GM12873 (cell line): ENCODE results near the gene ALDH2.
A peak's percentile ranks its signal among the peaks of the same experiment; 100 is the strongest.

Experiments used
- TF ChIP-seq, protein P1 (sequence below): IDR thresholded peaks from 2 replicates; pipeline ENCODE4 v1.5.1; 2012; ENCODE audit warnings: low read depth, mild to moderate bottlenecking, moderate library complexity, low read length, control low read depth; ENCODE audit not compliant: insufficient read depth; ENCODE audit errors: missing control alignments

ALDH2 gene

DNA sequence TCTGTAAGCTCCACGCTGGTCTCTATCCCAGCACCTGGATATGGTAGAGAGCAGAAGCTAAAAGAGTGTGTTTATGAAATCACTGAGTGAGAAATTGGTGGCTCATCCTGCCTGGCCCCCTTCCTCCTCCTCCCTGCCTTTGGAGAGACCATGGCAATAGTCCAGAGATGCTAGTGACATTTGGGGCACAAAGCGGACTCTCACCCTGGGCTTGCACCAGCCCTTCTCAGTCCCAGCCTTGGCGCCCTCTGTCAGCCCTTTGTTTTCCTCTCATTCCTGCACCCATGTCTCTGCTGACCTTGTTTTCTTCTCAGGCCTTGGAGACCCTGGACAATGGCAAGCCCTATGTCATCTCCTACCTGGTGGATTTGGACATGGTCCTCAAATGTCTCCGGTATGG is 18.2 kb downstream of the ALDH2 start:
- TF ChIP-seq, protein P1, sequence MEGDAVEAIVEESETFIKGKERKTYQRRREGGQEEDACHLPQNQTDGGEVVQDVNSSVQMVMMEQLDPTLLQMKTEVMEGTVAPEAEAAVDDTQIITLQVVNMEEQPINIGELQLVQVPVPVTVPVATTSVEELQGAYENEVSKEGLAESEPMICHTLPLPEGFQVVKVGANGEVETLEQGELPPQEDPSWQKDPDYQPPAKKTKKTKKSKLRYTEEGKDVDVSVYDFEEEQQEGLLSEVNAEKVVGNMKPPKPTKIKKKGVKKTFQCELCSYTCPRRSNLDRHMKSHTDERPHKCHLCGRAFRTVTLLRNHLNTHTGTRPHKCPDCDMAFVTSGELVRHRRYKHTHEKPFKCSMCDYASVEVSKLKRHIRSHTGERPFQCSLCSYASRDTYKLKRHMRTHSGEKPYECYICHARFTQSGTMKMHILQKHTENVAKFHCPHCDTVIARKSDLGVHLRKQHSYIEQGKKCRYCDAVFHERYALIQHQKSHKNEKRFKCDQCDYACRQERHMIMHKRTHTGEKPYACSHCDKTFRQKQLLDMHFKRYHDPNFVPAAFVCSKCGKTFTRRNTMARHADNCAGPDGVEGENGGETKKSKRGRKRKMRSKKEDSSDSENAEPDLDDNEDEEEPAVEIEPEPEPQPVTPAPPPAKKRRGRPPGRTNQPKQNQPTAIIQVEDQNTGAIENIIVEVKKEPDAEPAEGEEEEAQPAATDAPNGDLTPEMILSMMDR: no peak

DNA sequence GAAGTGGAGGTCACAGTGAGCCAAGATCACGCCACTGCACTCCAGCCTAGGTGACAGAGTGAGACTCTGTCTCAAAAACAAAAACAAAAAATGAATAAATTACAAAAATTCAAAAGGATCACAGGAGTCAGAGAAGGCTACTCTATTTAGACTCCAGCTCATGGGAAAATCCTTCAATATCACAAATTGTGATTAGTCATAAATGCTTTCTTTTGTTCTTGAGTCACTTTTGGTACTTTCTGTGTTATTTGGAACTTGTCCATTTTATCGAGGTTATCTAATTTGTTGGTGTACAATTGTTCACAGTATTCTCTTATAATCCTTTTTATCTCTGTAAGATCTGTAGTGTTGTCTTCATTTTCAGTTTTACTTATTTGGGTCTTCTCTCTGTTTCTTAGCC is 18.9 kb downstream of the ALDH2 start:
- TF ChIP-seq, protein P1: no peak

DNA sequence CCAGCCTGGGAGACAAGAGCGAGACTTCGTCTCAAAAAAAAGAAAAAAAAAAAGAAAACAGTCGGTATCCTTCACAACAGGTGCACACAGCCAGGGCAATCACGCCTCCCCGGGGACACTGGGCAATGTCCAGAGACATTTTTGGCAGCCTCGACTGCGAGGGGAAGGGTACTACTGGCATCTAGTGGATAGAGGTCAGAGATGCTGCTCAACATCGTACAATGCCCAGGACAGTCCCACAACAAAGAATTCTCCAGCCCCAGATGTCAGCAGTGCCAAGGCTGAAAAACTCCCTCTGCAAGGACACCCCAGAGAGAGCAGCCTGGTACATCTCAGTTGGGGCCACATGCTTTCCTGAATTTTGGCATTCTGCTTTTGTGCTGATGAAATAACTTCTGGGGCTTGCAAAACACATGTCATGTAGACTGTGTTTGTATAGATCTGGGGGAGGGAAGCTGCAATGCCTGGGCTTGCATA is 21.5 kb downstream of the ALDH2 start:
- TF ChIP-seq, protein P1: peak; percentile 76

DNA sequence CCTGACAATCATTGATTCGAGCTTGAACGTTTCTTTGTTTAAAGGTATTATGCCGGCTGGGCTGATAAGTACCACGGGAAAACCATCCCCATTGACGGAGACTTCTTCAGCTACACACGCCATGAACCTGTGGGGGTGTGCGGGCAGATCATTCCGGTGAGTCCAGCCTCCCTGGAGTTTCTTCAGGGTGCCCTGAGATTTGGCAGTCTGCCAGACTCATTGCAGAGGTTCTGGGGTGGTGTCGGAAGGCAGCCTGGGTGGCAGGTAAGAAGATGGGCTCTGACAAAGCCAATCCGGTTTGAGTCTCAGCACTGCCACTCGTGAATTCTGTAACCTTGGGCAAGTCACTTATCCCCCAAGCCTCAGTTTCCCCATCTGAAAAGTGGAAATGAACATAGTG is 23.0 kb downstream of the ALDH2 start:
- TF ChIP-seq, protein P1: no peak

DNA sequence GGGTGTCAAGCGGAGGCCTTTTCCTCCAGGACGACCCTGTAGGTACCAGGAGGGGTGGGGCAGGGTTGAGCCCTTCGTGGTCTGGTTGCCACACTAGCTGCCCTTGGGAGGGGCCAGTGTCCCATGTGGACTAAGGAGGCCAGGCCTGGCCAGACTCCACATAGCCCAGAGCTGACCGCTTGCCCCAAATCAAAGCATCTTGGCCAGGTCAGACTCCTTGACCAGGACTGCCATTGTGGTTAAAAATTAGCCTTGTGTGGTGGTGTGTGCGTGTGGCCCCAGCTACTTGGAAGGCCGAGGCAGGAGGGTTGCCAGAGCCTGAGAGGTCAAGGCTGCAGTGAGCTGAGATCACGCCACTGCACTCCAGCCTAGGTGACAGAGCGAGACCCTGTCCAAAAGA is 24.8 kb downstream of the ALDH2 start:
- TF ChIP-seq, protein P1: no peak

DNA sequence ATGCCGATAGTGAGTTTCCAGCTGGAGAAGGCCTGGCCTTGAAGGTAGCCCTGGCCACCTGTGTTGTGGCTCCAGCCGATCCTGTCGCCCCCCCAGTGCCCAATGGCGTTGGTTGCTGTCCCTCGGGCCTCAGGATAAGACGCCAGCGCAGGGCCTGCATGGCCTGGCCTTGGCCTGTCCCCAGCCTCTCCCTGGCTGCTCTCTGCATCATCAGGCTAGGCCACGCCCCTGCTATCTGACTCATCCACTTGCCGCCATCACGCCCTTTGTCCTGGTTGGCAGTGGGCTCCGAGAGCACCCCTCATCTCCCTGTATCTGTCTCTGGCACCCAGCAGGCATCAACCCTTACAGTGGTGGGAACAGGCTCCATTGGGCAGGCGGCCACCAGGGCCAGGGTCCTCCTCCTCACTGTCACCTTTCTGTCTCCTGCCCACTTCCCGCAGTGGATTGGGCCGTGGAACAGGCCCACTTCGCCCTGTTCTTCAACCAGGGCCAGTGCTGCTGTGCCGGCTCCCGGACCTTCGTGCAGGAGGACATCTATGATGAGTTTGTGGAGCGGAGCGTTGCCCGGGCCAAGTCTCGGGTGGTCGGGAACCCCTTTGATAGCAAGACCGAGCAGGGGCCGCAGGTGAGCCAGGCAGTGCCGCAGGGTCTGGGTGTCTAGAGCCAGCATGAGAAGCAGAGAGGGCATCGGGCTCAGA is 25.6 kb downstream of the ALDH2 start:
- TF ChIP-seq, protein P1: no peak

DNA sequence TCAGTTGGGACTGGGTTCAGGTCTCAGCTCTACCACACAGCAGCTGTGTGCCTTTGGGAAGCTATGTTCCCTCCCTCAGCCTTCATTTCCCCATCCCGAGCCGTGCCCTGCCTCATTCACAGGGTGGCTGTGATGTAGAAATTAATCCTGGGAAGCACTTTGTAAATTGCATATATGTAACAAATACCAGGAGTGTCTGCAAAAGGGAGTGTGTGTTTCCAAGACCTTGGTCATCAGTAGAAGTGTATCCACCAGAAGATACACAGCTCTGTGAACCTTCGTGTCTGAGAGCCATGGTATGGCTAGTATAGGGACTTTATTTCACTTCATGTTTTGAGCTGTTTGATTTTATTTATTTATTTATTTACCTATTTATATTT is 26.1 kb downstream of the ALDH2 start:
- TF ChIP-seq, protein P1: no peak
